B cell (primary cell): ENCODE results near the gene TMC3. TPM values are rescaled to one million over a fixed set of nuclear protein-coding genes. Genes with fewer than 3 reads are reported as not detected.

Experiments
- ATAC-seq: fragments of 200-7000 bp; cut with Tn5 transposase; one replicate; pipeline ENCODE4 v1.10.0; 2021; ENCODE audit warnings: low read depth, mild to moderate bottlenecking, moderate number of reproducible peaks, moderate library complexity
- CTCF ChIA-PET: fragments of 350-600 bp; sonication (Branson Sonifier 250); formaldehyde crosslinking; loops from one replicate; lab custom pipeline; 2021; ENCODE audit warnings: antibody characterized with exemption, inconsistent platforms; lab: Charles Lee
- POLR2A ChIA-PET: fragments of 350-600 bp; sonication (Branson Sonifier 250); formaldehyde crosslinking; loops from one replicate; lab custom pipeline; 2021; ENCODE audit warnings: antibody characterized with exemption; lab: Charles Lee
- DNase-seq: peaks from one replicate; pipeline ENCODE4 v3.0.0; 2013
- H2AFZ ChIP-seq: 2 replicates; pipeline ENCODE4 v1.6.1; 2012; ENCODE audit warnings: mild to moderate bottlenecking, low read depth, low read length; ENCODE audit not compliant: insufficient read depth, poor library complexity, severe bottlenecking
- H3K27ac ChIP-seq, 2 donors: 1 replicate in 1 of 2; 2 replicates in 1 of 2; pipeline ENCODE4 v1.5.1; 2012 to 2013; ENCODE audit warnings: low read length in 2 of 2, mild to moderate bottlenecking in 2 of 2, moderate library complexity in 1 of 2
- H3K27me3 ChIP-seq, 4 experiments: fragments of 200-600 bp in 1 of 4; sonication (generic) in 1 of 4; replicated peaks in 1 of 4; 1 replicate in 2 of 4; 2 replicates in 2 of 4; pipeline versions ENCODE4 v1.6.1 to v1.7.0; 2013 to 2016; ENCODE audit warnings: low read length in 3 of 4, mild to moderate bottlenecking in 2 of 4, mixed read lengths in 1 of 4, moderate library complexity in 1 of 4; ENCODE audit not compliant: insufficient read depth in 4 of 4, control insufficient read depth in 3 of 4; ENCODE audit errors: control extremely low read depth in 1 of 4
- H3K36me3 ChIP-seq, 2 experiments: replicated peaks in 1 of 2; 1 replicate in 1 of 2; 2 replicates in 1 of 2; pipeline versions ENCODE4 v1.6.1 to v1.7.1; 2013; ENCODE audit warnings: low read length in 1 of 2; ENCODE audit not compliant: insufficient read depth in 2 of 2, control insufficient read depth in 1 of 2; ENCODE audit errors: control extremely low read depth in 1 of 2, extremely low read depth in 1 of 2
- H3K4me1 ChIP-seq, 2 donors: fragments of 200-600 bp in 1 of 2; sonication (generic) in 1 of 2; 1 replicate in 1 of 2; 2 replicates in 1 of 2; pipeline versions ENCODE4 v1.5.1 to v1.6.1; 2013 to 2017; ENCODE audit warnings: low read length in 2 of 2; ENCODE audit not compliant: control insufficient read depth in 2 of 2, insufficient read depth in 2 of 2
- H3K4me2 ChIP-seq: replicated peaks from 2 replicates; pipeline ENCODE3; 2012; ENCODE audit warnings: mild to moderate bottlenecking, low read depth, low read length; ENCODE audit not compliant: poor library complexity, severe bottlenecking
- H3K4me3 ChIP-seq, 5 experiments: fragments of 200-600 bp in 1 of 5; sonication (generic) in 1 of 5; 1 replicate in 3 of 5; 2 replicates in 2 of 5; pipeline versions ENCODE4 v1.5.1 to v1.7.0; 2011 to 2016; ENCODE audit warnings: low read length in 4 of 5, mild to moderate bottlenecking in 4 of 5, low read depth in 2 of 5, control low read depth in 1 of 5, moderate library complexity in 1 of 5; ENCODE audit not compliant: insufficient read depth in 1 of 5; ENCODE audit errors: control extremely low read depth in 1 of 5, extremely low read depth in 1 of 5
- H3K79me2 ChIP-seq: fragments of 200-600 bp; sonication (generic); one replicate; pipeline ENCODE4 v1.6.0; 2016; ENCODE audit warnings: low read length; ENCODE audit not compliant: control insufficient read depth, insufficient read depth
- H3K9ac ChIP-seq: fragments of 200-600 bp; sonication (generic); 2 replicates; pipeline ENCODE4 v1.6.1; 2017; ENCODE audit warnings: mild to moderate bottlenecking, low read length, moderate library complexity
- H3K9me3 ChIP-seq, 3 donors: one replicate each; pipeline versions ENCODE4 v1.6.1 to v1.7.1; 2013; ENCODE audit warnings: low read length in 2 of 3; ENCODE audit not compliant: control insufficient read depth in 2 of 3, insufficient read depth in 1 of 3; ENCODE audit errors: control extremely low read depth in 1 of 3
- H4K20me1 ChIP-seq: 2 replicates; pipeline ENCODE4 v1.6.0; 2012; ENCODE audit warnings: mild to moderate bottlenecking, low read length; ENCODE audit not compliant: insufficient read depth, control insufficient read depth, poor library complexity, severe bottlenecking
- H3K27ac Mint-ChIP-seq: one replicate; pipeline ENCODE4 v1.8.0; 2021; ENCODE audit warnings: mixed read lengths
- H3K27me3 Mint-ChIP-seq: one replicate; pipeline ENCODE4 v1.8.0; 2021; ENCODE audit warnings: mixed read lengths
- H3K4me1 Mint-ChIP-seq: one replicate; pipeline ENCODE4 v1.8.0; 2021; ENCODE audit warnings: mixed read lengths
- H3K4me3 Mint-ChIP-seq: one replicate; pipeline ENCODE4 v1.8.0; 2021; ENCODE audit warnings: mixed read lengths
- H3K9me3 Mint-ChIP-seq: one replicate; pipeline ENCODE4 v1.8.0; 2022; ENCODE audit warnings: mixed read lengths; ENCODE audit not compliant: insufficient read depth
- EZH2 ChIP-seq: IDR thresholded peaks from 2 replicates; pipeline ENCODE4 v1.6.1; 2012; ENCODE audit warnings: borderline replicate concordance, low read depth, mild to moderate bottlenecking, moderate library complexity, low read length; ENCODE audit not compliant: insufficient read depth, poor library complexity, severe bottlenecking
- WGBS: methylation state at CpG from one replicate; pipeline ENCODE4 v1.1.5; 2013; ENCODE audit warnings: missing lambda C conversion rate; ENCODE audit not compliant: insufficient coverage; 5-methylcytosine and 5-hydroxymethylcytosine counted together
- intact Hi-C: fragments of 100-400 bp; cut with micrococcal nuclease; formaldehyde crosslinking; loops from one replicate; pipeline ENCODE4 v1.10.0; 2022
- polyA plus RNA-seq: library from polyadenylated mRNA; depleted of rRNA; stranded (reverse); fragments of >200 nt; gene quantifications from 2 replicates; pipeline ENCODE4 v1.2.3, GENCODE V29; 2012
- total RNA-seq, 2 donors: library from RNA; stranded (reverse); fragments of 120-200 nt in 1 of 2; gene quantifications; 1 replicate in 1 of 2; 2 replicates in 1 of 2; pipeline versions ENCODE4 v1.2.3 to v1.2.4, GENCODE V29; 2013 to 2022
- TF ChIP-seq, protein P1 (sequence below): fragments of 200-600 bp; IDR thresholded peaks from one replicate; pipeline ENCODE4 v1.8.0; 2022; ENCODE audit warnings: antibody characterized with exemption, mild to moderate bottlenecking

The TMC3 gene
- total and polyA plus RNA-seq, 2 donors (not counting 1 experiment from before 2014, with no cell fraction given) = not detected

- Mint-ChIP-seq H3K9me3 (no peaks in the 10 kb centered on the region), H3K4me1 (no peaks in the 10 kb centered on the region), H3K27ac (no peak overlapping the region), H3K27me3 (no peaks in the 10 kb centered on the region), H3K4me3 (no peak overlapping the region)
- ATAC-seq = no peak
- no CpG with 5 or more reads among the region's 2 CpGs for WGBS
- Histone ChIP-seq H3K9ac (no peak overlapping the region), H4K20me1 (no peaks in the 10 kb centered on the region), H3K4me3 (no peak overlapping the region), H2AFZ (no peak overlapping the region), H3K27ac (no peak overlapping the region), H3K4me1 (no peaks in the 10 kb centered on the region), H3K79me2 (no peaks in the 10 kb centered on the region), H3K9me3 (no peaks in the 10 kb centered on the region), H3K27me3 (no peaks in the 10 kb centered on the region), H3K4me2 (no peak overlapping the region), H3K36me3 (no peaks in the 10 kb centered on the region)
- no peak for DNase-seq
- no peak for TF ChIP-seq EZH2
- TF ChIP-seq, protein P1, sequence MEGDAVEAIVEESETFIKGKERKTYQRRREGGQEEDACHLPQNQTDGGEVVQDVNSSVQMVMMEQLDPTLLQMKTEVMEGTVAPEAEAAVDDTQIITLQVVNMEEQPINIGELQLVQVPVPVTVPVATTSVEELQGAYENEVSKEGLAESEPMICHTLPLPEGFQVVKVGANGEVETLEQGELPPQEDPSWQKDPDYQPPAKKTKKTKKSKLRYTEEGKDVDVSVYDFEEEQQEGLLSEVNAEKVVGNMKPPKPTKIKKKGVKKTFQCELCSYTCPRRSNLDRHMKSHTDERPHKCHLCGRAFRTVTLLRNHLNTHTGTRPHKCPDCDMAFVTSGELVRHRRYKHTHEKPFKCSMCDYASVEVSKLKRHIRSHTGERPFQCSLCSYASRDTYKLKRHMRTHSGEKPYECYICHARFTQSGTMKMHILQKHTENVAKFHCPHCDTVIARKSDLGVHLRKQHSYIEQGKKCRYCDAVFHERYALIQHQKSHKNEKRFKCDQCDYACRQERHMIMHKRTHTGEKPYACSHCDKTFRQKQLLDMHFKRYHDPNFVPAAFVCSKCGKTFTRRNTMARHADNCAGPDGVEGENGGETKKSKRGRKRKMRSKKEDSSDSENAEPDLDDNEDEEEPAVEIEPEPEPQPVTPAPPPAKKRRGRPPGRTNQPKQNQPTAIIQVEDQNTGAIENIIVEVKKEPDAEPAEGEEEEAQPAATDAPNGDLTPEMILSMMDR = no peak
- intact Hi-C loops = no loop called here
- ChIA-PET CTCF (interaction anchor here (2.1 kb wide), 1 partner anchor 117 kb away, joined by 6 read pairs; no protein-coding TSS in a partner anchor), POLR2A (no interaction called here)
These were observed 17.6 kb upstream of the TMC3 start for GRCh38 chr15:81391657-81392056.

DNA sequence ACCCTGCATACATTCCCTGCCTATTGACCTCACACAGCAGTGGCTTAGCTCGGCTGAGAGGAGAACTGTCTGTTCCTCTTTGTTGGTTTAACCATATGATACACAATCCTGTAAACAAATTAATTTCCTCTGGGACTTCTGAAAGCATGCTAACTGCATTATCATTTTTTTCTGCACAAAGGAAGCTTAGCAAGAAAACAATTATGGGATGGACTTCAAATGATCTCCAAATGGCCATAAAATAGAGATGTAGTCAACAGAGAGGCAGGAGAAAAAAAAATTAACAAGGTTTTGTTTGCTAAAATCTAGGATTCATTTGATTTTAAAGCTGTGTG is 14.4 kb upstream of the TMC3 start:
- Histone ChIP-seq H4K20me1 (no peaks in the 10 kb centered on the region), H3K27me3 (no peaks in the 10 kb centered on the region), H3K9me3 (peaks cover 0 to 4% (median 0%) of the 10 kb centered on the region in 3 donors), H2AFZ (no peak overlapping the region), H3K79me2 (no peaks in the 10 kb centered on the region), H3K4me2 (no peak overlapping the region), H3K36me3 (no peaks in the 10 kb centered on the region), H3K4me3 (no peak overlapping the region), H3K27ac (no peak overlapping the region), H3K4me1 (no peaks in the 10 kb centered on the region), H3K9ac (no peak overlapping the region)
- intact Hi-C loops = no loop called here
- Mint-ChIP-seq H3K27me3 (no peaks in the 10 kb centered on the region), H3K4me1 (no peaks in the 10 kb centered on the region), H3K27ac (no peak overlapping the region), H3K9me3 (peaks cover 2% of the 10 kb centered on the region), H3K4me3 (no peak overlapping the region)
- DNase-seq = no peak
- ChIA-PET POLR2A (no interaction called here), CTCF (interaction anchor here (0.6 to 3.2 kb wide), 6 partner anchors 11 to 426 kb away, joined by 3 to 14 read pairs (median 4); no protein-coding TSS in a partner anchor)
- 50% methylated on average over 1 of the region's 1 CpG for WGBS
- ATAC-seq = no peak
- TF ChIP-seq EZH2 = no peak
- TF ChIP-seq, protein P1 = no peak
